HL-60 (cell line): ENCODE data around the gene PXDC1.

ENCODE experiments used
- DNase-seq, 2 experiments: peaks; one replicate each; pipeline ENCODE4 v3.0.0-alpha.2; 2010 to 2020; ENCODE audit warnings: low read depth in 1 of 2, low spot score in 1 of 2
- H3K27ac ChIP-seq: fragments of 250-450 bp; sonication (Bioruptor Pico); replicated peaks from 2 replicates; pipeline ENCODE4 v1.5.1; 2020; ENCODE audit warnings: mild to moderate bottlenecking, moderate library complexity
- H3K27me3 ChIP-seq: fragments of 250-450 bp; sonication (Bioruptor Pico); 2 replicates; pipeline ENCODE4 v1.5.1; 2021; ENCODE audit warnings: mild to moderate bottlenecking, moderate library complexity; ENCODE audit not compliant: insufficient read depth, poor library complexity, severe bottlenecking
- H3K4me3 ChIP-seq: replicated peaks from 2 replicates; pipeline ENCODE4 v1.5.1; 2011; ENCODE audit warnings: mild to moderate bottlenecking, control low read depth, low read length; ENCODE audit not compliant: insufficient read depth
- CTCF ChIP-seq: IDR thresholded peaks from one replicate; pipeline ENCODE4 v1.5.1; 2011; ENCODE audit warnings: low read length, control low read depth, inconsistent platforms; ENCODE audit not compliant: insufficient read depth
- GABPA ChIP-seq: IDR thresholded peaks from 2 replicates; pipeline ENCODE4 v1.6.1; 2012; ENCODE audit warnings: low read depth
- POLR2AphosphoS5 ChIP-seq: IDR thresholded peaks from 2 replicates; pipeline ENCODE4 v1.6.1; 2012; ENCODE audit warnings: low read depth
- REST ChIP-seq: IDR thresholded peaks from 2 replicates; pipeline ENCODE4 v1.6.1; 2012; ENCODE audit warnings: low read depth; ENCODE audit not compliant: insufficient replicate concordance
- SPI1 ChIP-seq: IDR thresholded peaks from 2 replicates; pipeline ENCODE4 v1.6.1; 2012; ENCODE audit warnings: low read depth, mild to moderate bottlenecking, borderline replicate concordance

Gene PXDC1

GRCh38 chr6:3798055-3798919 lies 46.8 kb upstream of the PXDC1 start:
- DNase-seq, result no peak
- Histone ChIP-seq H3K4me3 (no peak overlapping the region), H3K27me3 (peaks cover 2% of the 10 kb centered on the region), H3K27ac (no peak overlapping the region)
- no peak for TF ChIP-seq SPI1
- no peak for TF ChIP-seq GABPA
- no peak for TF ChIP-seq REST
- TF ChIP-seq CTCF, result no peak
- TF ChIP-seq POLR2AphosphoS5, result no peak

GRCh38 chr6:3797231-3798054 lies 45.9 kb upstream of the PXDC1 start:
- Histone ChIP-seq H3K27ac (no peak overlapping the region), H3K27me3 (peaks cover 2% of the 10 kb centered on the region), H3K4me3 (no peak overlapping the region)
- TF ChIP-seq CTCF (no peak), SPI1 (no peak), REST (no peak), POLR2AphosphoS5 (no peak), GABPA (no peak)
- no peak for DNase-seq

- no peak for TF ChIP-seq GABPA
- Histone ChIP-seq H3K4me3 (no peak overlapping the region), H3K27me3 (peaks cover 2% of the 10 kb centered on the region), H3K27ac (no peak overlapping the region)
- DNase-seq, result no peak
Observed at GRCh38 chr6:3796719-3797041, 45.2 kb upstream of the PXDC1 start.

GRCh38 chr6:3795836-3796718 lies 44.6 kb upstream of the PXDC1 start:
- H3K27ac ChIP-seq, result no peak overlapping the region
- no peak overlapping the region for H3K4me3 ChIP-seq
- H3K27me3 ChIP-seq, result no peaks in the 10 kb centered on the region
- TF ChIP-seq CTCF, result no peak
- no peak for TF ChIP-seq SPI1
- no peak for TF ChIP-seq GABPA
- TF ChIP-seq REST, result no peak
- TF ChIP-seq POLR2AphosphoS5, result no peak
- no peak for DNase-seq
